HG03378 (cell line): ENCODE data around the gene E2F3.
A peak's percentile ranks its signal among the peaks of the same experiment; 100 is the strongest.
"Not testable (repeated sequence)": the region's sequence is repeated elsewhere in the genome, so short reads cannot be mapped to it uniquely, and the experiment has no call there.

Source experiments
- ATAC-seq: cut with Tn5 transposase; IDR thresholded peaks from one replicate; pipeline ENCODE4 v1.9.1; 2021; ENCODE audit warnings: mild to moderate bottlenecking, moderate library complexity; ENCODE audit not compliant: unreplicated experiment

Gene E2F3

GRCh38 chr6:20525208-20525607, 123.5 kb downstream of the E2F3 start:
- ATAC-seq: not testable (repeated sequence)

- ATAC-seq: peak; percentile 60
Observed at GRCh38 chr6:20529086-20529448, 127.4 kb downstream of the E2F3 start.

GRCh38 chr6:20532881-20533280, 131.2 kb downstream of the E2F3 start:
- no peak for ATAC-seq

- ATAC-seq: peak; percentile 13
Observed at GRCh38 chr6:20533746-20534294, 132.1 kb downstream of the E2F3 start.

DNA sequence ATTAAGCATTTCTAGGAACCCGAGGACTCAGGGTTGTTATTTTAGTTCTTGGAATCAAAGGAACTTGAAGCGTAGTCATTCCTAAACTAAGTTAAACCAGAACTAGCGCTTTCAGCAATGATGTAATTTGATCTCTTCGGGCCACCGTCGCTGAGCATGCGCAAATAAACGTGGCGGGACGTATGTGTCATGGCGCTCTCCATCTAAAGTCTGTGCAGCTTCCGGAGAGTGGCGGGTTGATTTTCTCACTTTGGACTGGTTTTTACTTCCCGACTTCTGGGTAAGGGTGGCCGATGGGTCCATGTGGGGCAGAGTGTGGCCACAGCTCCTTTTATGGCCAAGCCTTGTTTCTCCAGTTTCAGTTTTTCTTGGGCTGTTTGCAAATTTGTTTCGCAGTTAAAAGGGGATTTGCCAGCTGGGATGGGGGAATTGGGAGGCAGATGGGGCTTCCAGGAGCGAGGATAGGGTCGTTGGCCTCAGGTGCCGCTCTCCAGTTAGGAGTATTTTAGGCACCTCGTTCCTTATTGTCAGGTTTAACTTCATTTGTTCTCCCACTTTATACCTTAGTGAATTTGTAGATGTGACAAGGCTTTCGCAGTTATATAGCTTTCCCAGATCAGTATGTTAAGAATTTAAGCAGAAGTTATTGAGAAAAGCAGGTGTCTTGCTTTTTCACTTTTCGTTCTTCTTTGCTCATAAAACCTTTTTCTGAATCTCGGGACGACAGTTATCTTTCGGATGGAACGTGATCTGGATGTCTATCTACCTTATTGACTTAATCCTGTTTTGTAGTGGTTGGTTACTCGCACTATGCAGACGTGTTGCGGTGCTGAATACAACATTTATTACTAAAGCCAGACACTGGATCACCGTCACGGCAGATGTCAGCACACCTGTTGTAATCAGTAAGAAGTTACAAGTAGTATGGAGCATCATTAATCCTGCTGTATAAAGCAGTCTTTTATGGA, 132.9 kb downstream of the E2F3 start, which contains the start of gene CDKAL1:
Gene CDKAL1, plus strand, starts transcription at position 163 of the 968 bp plus-strand sequence. CDS start 11,894 bp downstream, outside the sequence.
- ATAC-seq: peak; percentile 93

DNA sequence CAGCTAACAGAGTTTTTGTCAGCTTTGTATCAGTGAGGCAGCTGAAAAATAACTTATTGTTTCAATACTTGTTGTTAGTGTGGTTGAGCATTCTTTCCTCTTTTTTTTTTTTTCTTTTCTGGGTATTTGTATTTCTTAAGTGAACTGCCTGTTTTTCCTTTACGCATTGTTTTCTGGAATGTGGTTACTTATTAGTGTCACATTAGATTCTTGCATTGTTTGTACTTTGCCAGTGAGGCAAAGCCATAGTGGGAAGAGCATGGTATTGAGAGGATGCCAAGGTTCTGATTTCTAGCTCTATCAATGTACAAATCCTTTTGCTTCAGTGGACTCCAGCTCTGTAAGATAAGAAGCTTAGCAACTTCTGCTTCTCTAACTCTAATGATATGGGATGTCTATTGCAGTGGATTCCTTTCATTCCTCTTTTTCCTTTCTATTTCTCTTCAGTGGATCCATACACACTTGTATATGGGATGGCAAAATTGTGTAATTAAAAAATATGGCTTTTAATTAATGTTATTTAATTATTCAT, 136.5 kb downstream of the E2F3 start:
- no peak for ATAC-seq

- ATAC-seq: no peak
Observed at GRCh38 chr6:20538907-20539306, 137.2 kb downstream of the E2F3 start.

GRCh38 chr6:20539387-20539786, 137.7 kb downstream of the E2F3 start:
- ATAC-seq: no peak

- no peak for ATAC-seq
Observed at GRCh38 chr6:20540683-20541082, 139.0 kb downstream of the E2F3 start.

DNA sequence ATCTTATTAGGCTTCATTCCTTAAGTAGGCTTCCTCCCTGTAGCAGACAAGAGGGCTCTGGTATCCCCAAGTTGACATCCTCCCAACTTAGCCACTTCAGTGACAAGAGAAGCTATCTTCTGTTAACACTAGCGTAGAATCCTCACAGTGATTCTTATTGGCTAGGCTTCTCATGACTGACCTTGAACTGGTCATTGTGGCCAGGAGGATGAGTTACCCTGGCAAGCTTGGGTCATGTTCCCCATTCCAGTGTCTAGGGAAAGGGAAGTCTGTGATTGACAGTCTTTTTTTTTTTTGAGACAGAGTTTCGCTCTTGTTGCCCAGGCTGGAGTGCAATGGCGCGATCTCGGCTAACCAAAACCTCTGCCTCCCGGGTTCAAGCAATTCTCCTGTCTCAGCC, 139.7 kb downstream of the E2F3 start:
- ATAC-seq: no peak

- peak; percentile 98 for ATAC-seq
Observed at GRCh38 chr6:20542927-20543602, 141.4 kb downstream of the E2F3 start.
